Stimulated activated CD4-positive, alpha-beta T cell treated with anti-CD3 and anti-CD28 coated beads, Interleukin-4, amount 100 ng/mL, for 1 hour (primary cell): ENCODE data around the gene S100P.
"Not testable (repeated sequence)": the region's sequence is repeated elsewhere in the genome, so short reads cannot be mapped to it uniquely, and the experiment has no call there.

Source experiments
- DNase-seq: peaks from one replicate; pipeline ENCODE4 v3.0.0-alpha.2; 2020

Gene S100P

DNA sequence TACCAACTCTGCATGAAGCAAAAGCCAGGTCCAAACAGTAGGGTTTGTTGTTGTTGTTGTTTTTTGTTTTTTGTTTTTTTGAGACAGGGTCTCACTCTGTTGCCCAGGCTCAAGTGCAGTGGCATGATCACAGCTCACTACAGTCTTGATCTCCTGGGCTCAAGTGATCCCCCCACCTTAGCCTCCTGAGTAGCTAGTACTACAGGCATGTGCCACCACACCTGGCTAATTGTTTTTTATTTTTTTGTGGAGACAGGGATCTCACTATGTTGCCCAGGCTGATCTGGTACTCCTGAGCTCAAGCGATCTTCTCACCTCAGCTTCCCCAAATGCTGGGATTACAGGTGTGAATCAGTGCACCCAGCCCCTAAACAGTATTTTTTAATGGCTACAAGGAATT, 6.2 kb downstream of the S100P start:
- DNase-seq, result no peak

DNA sequence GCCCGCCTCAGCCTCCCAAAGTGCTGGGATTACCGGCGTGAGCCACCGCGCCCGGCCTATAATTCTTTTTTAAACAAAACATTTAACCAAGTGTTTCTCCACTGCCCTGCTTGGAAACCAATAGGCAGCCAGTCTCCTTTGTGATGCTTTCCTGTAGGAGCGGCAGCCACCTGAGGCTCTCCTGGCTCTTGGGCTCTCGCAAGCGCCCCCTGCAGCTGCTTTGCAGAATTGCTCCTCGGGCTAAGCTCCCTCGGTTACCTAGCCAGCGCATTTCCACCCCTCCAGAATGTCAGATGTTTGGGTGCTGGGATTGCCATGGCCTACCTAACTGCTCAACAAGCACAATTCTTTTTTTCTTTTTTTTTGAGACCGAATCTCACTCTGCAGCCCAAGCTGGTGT, 7.7 kb downstream of the S100P start:
- DNase-seq, result no peak

DNA sequence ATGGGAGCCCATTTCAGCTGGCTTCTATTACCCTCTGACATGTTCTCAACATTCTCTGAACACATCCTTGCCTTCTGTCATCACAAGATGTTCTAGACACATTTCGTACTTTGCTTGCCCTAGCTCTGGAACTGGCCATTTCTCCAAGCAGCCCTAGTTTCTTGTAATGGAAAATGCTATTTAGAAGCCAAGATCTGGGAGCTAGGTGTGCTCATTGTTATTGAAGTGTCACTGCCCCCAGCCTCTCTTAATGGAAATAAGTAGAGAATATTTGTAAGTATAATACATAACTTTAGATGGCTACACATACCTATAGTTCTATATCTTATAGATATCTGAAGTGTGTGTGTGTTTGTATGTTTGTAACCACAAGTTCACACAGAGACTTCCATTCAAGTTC, 9.1 kb downstream of the S100P start:
- no peak for DNase-seq

DNA sequence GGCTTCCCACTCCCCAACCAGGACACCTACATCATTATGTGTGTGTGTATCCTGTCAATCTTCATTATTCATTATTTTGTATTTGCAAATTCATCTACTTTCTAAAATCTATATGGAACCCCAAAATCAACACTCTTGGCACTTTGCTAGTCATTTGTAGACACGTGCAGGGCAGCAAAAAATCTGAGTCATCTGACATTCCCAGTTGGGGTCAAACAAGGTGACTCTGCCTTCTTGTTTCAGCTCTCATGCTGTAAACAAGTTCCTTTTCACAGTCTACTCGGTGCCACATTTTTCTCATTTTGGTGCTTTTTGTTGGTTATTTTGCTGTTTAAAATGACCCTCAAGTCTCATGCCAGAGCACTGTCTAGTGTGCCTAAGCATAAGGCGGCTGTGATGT, 10.1 kb downstream of the S100P start:
- DNase-seq, result no peak

DNA sequence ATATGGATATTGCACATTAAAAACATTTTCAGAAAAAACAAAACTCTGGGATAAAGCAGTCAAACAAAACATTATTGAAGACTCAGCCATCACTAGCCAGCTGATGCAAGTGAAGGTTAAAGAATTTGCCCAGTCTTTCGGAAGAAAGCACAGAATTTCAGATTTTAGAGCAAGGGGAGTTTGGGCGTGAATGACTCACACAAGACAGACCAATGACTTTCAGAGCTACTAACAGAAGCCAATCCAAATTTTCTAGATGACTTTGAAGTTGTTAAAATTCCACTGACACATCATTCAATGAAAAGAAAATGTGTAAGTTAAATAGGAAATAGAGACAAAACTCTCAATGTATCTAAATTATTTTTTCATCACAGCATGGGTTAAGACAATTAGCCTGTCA, 12.0 kb downstream of the S100P start:
- no peak for DNase-seq

DNA sequence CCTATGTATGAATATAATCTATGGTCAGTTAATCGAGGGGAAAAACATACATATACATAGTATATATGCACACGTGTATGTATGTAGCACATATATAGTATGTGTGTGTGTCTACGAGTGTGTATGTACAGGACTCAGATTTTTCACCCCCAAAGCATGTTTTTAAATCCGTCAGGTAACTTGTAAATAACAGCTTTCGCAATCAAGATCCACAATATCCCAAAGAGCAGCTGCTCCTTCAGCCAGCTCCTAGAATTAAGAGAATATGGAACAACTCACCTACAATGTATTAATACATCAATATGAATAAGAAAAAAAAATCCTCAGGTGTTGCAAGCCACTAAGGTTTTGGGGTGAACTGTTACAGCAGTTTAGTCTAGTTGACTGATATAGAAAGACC, 12.5 kb downstream of the S100P start:
- no peak for DNase-seq

DNA sequence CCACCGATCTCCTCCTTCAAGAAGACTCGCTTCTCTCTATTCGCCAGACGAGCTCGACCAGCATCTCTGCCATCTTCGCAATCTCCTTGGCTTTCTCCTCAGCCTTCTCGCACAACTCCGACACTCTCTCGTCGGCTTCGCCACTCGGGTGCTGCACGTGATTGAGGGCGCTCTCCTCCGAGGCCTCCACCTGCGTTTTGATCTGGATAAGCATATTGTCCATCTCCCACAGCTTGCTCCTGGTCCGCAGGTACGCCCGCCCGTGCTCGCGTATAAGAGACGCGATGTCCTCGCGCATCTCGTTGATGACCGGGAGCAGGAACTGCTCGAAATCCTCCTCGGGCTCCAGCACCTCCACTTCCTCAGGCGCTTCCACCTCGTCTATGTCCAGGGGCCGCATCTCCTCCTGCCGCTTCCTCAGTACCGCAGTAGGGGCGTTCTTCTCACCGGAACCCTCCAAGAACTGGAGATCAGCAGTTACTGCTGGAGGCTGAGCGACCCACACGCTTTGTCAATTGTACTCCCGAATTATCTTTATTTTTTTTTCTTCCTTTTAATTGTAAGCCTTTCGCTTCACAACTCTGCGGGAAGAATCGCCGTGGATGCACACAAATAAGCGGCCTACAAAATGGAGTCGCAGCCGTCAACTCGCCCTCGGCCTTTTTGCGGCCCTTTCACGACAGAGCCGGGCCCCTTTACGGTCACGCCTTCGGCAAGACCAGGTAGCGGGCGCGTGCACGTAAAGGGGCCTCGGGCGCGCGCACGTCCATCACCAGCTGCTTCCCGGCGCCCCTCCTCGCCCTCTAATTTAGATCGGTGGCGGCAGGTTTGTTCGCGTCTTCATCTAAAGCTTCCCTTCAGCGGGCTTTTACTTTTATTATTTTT, 15.8 kb downstream of the S100P start, which contains the start of gene MRFAP1L1:
TSS of gene MRFAP1L1 (minus strand) at position 636 of the 885 bp plus-strand sequence. CDS start at position 400, 236 bp downstream.
- DNase-seq, result peak; percentile 97

DNA sequence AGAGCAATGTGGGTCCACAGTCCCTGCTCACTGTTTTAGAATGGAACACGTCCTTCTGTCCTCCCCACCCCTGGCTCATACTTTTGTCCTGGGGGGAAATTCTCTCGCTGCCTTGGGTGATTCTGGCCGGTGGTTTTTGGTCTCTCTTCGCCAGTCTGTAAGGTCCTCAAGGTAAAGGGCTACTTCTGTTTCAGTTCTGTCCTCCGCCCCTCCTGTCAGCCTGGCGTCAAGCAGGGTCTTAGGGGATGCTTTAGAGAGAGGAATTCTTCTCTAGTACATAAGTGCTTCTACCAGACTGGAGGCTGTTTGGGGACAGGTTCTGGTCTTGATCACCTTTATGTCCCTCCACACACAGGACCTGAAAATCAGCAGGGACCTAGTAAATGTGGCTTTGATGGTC, 16.6 kb downstream of the S100P start:
- DNase-seq, result no peak

DNA sequence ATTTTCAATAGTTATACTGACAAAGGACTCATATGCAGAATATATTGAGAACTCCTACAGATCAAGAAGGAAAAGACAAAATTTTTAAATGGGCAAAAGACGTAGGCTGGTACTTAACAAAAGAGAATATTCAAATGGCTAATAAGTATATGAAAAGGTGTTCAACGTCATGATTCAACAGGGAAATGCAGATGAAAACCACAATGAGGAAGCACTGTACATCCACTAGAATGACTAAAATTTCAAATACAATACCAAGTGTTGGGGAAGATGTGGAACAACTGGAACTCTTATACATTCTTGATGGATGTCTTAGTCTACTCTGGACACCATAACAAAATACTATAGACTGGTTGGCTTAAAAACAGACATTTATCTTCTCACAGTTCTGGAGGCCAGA, 17.3 kb downstream of the S100P start:
- DNase-seq, result no peak

DNA sequence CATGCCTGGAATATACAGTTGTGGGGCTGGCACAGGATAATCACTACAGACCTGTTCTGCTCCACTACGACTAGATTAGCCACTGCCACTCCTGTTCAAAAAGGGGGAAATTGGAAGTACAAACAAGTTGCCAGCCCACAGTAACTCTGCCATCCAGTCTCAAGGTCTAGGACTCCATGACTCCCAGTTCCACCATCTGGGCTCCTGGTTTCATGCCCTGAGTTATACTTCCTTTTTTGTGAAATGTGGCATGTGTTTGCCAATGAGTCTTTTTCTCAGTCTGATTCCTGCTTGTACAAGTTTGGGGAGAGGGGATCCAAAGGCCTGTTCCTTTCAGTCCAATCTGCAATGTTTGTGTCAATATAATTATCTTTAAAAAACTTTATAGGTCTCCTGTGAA, 21.3 kb downstream of the S100P start:
- DNase-seq, result no peak

DNA sequence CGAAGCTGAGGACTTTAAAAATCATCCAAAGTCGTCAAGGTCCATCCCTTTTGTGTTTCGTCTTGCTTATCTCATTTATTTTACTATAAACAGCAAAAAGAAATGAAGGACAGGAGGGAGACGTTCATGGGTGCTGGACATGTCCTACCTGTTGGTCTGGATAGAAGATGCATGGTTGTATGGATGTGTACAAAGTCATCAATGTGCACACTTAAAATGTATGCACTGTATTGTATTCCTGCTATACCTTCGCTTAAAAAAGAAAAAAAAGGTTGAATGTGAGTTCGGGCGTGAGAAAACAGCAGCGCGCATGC, 22.0 kb downstream of the S100P start:
- DNase-seq, result no peak

DNA sequence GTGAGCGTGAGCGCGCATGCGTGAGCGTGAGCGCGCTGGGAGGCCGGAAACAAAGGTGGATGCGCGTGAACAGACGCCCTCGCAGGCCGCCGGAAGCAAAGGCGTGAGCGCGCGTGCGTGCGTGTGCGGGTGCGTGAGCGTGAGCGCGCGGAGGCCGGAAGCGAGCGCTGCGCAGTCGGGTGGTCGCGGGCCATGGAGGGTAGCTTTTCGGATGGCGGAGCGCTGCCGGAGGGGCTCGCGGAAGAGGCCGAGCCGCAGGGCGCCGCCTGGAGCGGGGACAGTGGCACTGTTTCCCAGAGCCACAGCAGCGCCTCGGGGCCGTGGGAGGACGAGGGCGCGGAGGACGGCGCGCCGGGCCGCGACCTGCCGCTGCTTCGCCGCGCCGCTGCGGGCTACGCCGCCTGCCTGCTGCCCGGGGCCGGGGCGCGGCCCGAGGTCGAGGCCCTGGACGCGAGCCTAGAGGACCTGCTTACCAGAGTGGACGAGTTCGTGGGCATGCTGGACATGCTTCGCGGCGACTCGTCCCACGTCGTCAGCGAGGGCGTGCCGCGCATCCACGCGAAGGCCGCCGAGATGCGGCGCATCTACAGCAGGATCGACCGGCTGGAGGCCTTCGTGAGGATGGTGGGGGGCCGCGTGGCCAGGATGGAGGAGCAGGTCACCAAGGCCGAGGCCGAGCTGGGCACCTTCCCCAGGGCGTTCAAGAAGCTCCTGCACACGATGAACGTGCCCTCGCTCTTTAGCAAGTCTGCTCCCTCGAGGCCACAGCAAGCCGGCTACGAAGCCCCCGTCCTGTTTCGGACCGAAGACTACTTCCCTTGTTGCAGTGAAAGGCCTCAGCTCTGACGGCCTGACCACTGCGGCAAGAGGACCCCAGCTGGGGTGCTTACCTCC, 22.6 kb downstream of the S100P start, which contains the start of gene BLOC1S4:
TSS of gene BLOC1S4 (plus strand) at position 157 of the 894 bp plus-strand sequence. CDS start at position 193, 36 bp downstream.
- DNase-seq, result peak; percentile 86

DNA sequence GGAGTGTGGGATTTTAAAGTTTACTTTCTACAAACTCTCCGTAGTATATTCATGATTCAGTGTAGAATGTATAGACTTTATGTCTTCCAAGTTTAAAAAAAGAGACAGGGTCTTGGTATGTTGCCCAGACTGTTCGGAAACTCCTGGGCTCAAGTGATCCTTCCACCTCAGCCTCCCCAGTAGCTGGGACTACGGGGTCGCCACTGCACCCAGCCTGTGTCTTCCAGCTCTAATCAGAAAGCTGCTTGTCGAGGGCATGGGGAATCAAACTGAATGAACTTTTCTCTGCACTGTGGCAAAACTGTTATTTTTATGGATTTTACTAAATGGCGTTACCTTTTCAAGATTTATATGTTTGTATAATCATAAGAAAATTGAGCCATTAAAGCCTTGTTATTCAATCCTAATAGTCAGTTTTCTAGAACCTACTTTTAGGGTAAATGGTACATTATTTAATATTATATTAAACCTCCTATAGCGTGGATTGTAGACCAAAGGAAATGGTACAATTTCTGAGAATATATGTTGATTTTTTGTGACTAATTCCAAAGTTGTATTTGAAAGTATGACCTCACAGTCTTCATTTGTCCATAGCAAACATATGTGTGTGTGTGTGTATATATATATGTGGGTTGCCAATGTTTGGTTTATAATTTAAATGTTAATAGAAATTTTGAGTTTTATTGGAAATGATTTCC, 23.4 kb downstream of the S100P start:
- no peak for DNase-seq

DNA sequence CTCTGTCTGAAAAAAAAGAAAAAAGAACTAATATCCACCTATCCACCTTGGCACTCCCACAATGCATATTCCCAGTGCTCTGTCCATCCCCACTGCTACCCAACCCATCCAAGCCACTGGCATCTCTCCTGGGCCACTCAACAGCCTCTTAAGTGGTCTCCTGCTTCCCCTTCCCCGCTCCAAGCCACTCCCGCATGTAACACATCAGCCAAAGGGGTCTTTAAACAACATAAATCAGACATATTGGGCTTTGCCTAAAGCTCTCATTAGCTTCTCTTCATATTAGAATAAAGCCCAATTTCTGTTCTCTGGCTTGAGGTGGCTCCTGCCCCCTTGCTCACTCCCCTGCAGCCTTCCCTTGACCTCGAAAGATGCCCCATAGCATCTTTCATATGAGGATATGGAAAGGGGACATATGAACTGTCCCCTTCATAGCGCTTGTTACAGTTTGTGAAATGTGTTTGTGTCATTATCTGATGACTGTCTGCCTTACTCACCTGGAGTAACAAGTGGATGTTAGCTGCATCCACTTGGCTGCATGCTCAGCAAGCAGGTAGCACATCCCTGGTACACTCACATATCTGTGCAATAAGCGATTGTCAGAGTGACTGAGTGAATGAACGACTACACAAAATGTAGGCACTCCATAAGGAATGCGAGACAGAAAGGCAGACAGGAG, 25.4 kb downstream of the S100P start:
- no peak for DNase-seq

DNA sequence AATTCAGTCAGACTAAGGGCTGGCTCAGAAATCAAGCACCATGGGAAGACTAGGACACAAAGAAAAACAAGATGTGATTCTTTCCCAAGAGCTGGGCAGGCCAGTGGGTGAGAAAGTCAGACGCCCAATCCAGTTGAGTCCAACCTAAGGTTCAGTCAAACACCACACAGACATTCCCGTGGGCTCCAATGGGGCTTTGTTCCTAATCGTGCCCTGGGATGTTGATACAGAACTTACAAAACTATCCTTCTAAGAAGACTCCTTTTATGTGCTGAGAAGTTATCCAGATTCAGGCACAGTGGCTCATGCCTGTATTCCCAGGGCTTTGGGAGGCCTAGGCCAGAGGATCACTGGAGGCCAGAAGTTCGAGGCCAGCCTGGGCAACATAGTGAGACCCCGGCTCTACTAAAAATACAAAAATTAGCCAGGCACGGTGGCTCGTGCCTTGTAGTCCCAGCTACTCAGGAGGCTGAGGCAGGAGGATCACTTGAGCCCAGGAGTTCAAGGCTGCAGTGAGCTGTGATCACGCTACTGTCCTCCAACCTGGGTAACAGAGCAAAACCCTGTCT, 26.0 kb downstream of the S100P start:
- DNase-seq, result no peak

DNA sequence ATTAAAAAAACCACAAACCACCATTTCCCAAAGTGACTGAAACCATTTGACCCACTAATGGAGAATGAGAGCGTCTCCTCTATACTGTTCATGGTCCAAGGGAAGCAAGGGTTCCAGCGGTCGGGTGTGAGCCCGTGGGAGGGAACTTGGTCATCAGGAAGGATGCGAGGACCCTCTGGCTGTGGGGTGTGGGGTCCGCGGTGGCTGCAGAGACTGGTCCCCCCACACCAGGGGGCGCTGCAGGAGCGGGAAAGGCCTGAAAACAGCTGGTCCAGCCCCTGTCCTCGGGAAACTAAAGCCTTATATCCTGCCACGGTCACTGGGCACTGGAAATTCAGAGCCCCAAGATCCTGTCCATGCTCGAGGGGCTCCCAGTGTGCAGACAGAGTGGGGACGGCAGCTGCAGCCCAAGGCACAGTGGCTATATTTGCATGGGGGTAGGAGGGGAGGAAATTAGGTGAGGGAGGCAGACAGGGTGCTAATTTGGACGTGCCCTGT, 26.6 kb downstream of the S100P start:
- DNase-seq, result peak; percentile 86

DNA sequence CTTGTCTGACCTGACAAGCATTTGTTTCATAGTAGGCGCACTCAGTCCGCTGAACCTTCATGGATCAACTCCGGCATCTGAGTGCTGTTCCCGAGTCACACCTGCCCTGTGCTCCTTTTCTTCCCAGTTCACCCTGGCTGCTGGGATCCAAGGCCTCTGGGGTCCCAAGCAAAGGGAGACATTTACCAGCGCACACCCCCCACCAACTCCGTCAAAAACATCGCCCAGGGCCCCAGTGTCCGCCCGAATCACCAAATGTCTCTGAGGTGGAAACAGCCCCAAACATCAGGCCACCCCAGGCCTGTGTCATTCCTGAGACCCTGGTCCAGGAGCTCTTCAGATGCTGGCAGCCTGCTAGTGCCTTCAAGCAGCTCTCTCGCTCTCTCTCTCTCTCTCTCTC, 27.4 kb downstream of the S100P start:
- DNase-seq, result no peak

DNA sequence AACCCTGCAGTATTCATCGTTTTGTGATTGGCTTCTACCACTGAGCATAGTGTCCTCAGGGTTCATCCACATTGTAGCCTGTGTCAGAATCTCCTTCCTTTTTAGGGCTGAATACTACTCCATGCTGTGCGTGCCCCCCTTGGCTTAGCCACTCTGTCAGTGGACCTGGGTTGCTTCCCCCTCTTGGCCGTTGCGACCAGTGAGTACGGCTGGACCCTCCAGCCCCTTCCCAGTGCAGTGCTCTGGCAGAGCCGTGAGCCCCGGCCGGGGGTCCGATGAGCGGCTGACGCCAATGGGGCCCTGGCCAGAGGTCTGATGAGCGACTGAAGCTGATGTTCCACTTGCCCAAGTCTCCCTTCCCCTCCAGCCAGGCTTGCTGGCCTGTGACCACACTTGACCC, 29.2 kb downstream of the S100P start:
- DNase-seq, result no peak

DNA sequence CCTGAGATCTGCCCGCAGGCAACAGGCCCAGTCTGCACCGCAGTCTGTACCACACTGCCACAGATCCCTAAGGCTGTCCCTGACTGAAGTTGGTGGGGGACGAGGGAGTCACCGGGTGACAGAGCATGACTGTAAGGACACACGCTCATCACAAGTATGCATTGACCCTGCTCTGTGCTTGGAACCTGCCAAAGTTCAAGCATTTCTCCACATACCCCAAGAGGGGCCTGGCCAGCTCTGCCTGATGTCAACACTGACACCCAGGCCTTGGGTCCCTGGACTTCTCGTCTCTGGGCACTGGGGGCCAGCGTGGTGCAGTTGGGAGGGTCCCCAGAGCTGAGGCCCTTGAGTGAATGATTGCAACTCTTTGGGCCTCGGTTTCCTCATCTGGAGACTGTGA, 30.2 kb downstream of the S100P start:
- DNase-seq, result no peak

DNA sequence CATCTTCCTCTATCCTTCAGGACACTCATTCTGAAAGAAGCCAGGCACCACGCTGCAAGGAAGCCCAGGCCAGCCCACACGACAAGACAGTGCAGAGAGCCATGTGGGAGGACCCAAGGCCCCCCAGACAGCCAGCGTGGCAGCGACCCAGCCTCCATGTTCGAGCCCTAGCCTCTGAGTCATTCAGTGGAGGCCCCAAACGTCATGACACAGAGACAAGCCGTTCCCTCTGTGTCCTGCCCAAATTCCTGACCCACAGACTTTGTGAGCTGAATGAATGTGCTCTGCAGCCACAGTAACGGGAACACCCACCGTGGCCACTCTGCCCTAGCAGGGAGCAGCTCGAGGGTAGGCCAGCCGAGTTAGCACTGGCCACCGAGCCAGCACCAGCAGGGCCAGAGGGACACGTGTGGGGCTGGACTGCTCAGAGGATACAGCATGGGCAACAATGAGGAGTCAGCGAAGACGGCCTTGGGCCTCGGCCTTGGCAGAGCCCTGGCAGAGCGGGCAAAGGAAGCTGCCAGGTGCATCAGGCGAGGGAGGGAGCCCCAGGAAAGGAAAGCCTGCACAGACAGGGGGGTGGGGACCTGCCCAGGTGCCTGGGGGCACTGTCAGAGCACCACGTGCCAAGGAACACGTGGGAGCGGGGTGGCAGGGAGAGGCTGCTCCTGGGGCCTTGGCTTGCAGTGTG, 30.9 kb downstream of the S100P start:
- no peak for DNase-seq

DNA sequence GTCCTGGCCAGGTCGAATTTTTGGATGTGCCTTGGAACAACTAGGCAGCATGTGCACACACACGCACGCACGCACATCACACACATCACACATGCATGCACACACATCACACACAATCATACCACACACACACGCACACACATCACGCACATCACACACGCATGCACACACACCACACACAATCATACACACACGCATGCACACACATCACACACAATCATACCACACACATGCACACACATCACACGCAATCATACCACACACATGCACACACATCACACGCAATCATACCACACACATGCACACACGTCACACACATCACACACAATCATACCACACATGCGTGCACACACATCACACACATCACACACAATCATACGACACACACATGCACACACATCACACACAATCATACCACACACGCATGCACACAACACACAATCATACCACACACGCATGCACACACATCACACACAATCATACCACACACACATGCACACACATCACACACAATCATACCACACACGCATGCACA, 31.8 kb downstream of the S100P start:
- not testable (repeated sequence) for DNase-seq
